A549 (cell line): ENCODE measurements around the gene LUZP4. TPM values are rescaled to one million over a fixed set of nuclear protein-coding genes. Genes with fewer than 3 reads are reported as not detected.
A peak's percentile ranks its signal among the peaks of the same experiment; 100 is the strongest.

Experiments used
- ATAC-seq, 2 experiments: fragments of 200-7000 bp in 1 of 2; fragments of >200 bp in 1 of 2; cut with Nextera tagmentation in 1 of 2; cut with Tn5 transposase in 1 of 2; 3 replicates each; pipeline versions ENCODE4 v1.8.0 to v1.9.1; 2018 to 2020; ENCODE audit warnings: mild to moderate bottlenecking in 1 of 2, moderate library complexity in 1 of 2
- CTCF ChIA-PET: fragments of 300-600 bp; sonication (Branson Sonifier 250); formaldehyde crosslinking; extraction: SDS; loops from one replicate; lab custom pipeline; 2021; ENCODE audit warnings: antibody characterized with exemption, inconsistent platforms; lab: Yijun Ruan, JAX
- POLR2A ChIA-PET: fragments of 350-600 bp; formaldehyde crosslinking; extraction: SDS; loops from one replicate; lab custom pipeline; 2021; ENCODE audit warnings: antibody characterized with exemption, inconsistent platforms; lab: Yijun Ruan, JAX
- DNase-seq, 2 experiments: peaks; one replicate each; pipeline versions ENCODE4 v3.0.0 to v3.0.0-alpha.2; 2011 to 2016; ENCODE audit warnings: low read depth in 1 of 2, low spot score in 1 of 2
- FAIRE-seq: peaks from 2 replicates; lab custom pipeline; 2011; peaks lifted over from hg19 to GRCh38; lab: Jason Lieb, UNC
- H3K27ac ChIP-seq, 2 experiments: fragments of >200 bp; sonication (Bioruptor Twin); formaldehyde crosslinking; 3 replicates each; pipeline ENCODE4 v1.5.1; 2016 to 2017
- H3K4me1 ChIP-seq: fragments of >200 bp; sonication (Bioruptor Twin); formaldehyde crosslinking; 3 replicates; pipeline ENCODE4 v1.6.1; 2016
- H3K4me2 ChIP-seq: fragments of >200 bp; sonication (Bioruptor Twin); formaldehyde crosslinking; 3 replicates; pipeline ENCODE4 v1.6.1; 2016
- H3K4me3 ChIP-seq: fragments of >200 bp; sonication (Bioruptor Twin); formaldehyde crosslinking; 3 replicates; pipeline ENCODE4 v1.5.1; 2016
- H3K9me3 ChIP-seq: fragments of >200 bp; sonication (Bioruptor Twin); formaldehyde crosslinking; 3 replicates; pipeline ENCODE4 v1.6.1; 2016
- ATOH8 ChIP-seq: fragments of 250-450 bp; sonication (Bioruptor Pico); IDR thresholded peaks from 2 replicates; pipeline ENCODE4 v1.5.0; 2020; ENCODE audit warnings: low read depth, mild to moderate bottlenecking, moderate library complexity
- BCL3 ChIP-seq: fragments of >200 bp; sonication (Bioruptor Twin); formaldehyde crosslinking; IDR thresholded peaks from 3 replicates; pipeline ENCODE4 v1.6.1; 2016
- CBX2 ChIP-seq: fragments of 200-600 bp; sonication (generic); IDR thresholded peaks from 2 replicates; pipeline ENCODE4 v1.6.1; 2016; ENCODE audit warnings: low read depth, mild to moderate bottlenecking, borderline replicate concordance
- CBX8 ChIP-seq: fragments of 200-600 bp; sonication (generic); IDR thresholded peaks from 2 replicates; pipeline ENCODE4 v1.6.1; 2016
- EHMT2 ChIP-seq: fragments of 200-600 bp; sonication (generic); IDR thresholded peaks from 2 replicates; pipeline ENCODE4 v1.6.1; 2016; ENCODE audit warnings: antibody characterized with exemption, low read depth, mild to moderate bottlenecking, moderate library complexity
- FOSB ChIP-seq: fragments of 250-450 bp; sonication (Bioruptor Pico); IDR thresholded peaks from 2 replicates; pipeline ENCODE4 v1.5.0; 2020; ENCODE audit warnings: mild to moderate bottlenecking, moderate library complexity
- FOSL2 ChIP-seq, 2 experiments: fragments of 450-650 bp in 1 of 2; fragments of >200 bp in 1 of 2; sonication (Bioruptor Twin) in 1 of 2; formaldehyde crosslinking; IDR thresholded peaks; 2 replicates each; pipeline versions ENCODE4 v1.5.0 to v1.6.1; 2016 to 2020; ENCODE audit warnings: mild to moderate bottlenecking in 1 of 2, moderate library complexity in 1 of 2
- GATA3 ChIP-seq: IDR thresholded peaks from 2 replicates; pipeline ENCODE4 v1.6.1; 2012; ENCODE audit warnings: borderline replicate concordance
- HEYL ChIP-seq: fragments of 250-450 bp; sonication (Bioruptor Pico); IDR thresholded peaks from 2 replicates; pipeline ENCODE4 v1.8.0; 2021; ENCODE audit warnings: mild to moderate bottlenecking, moderate library complexity
- HOXB13 ChIP-seq: fragments of 250-450 bp; sonication (Bioruptor Pico); IDR thresholded peaks from 2 replicates; pipeline ENCODE4 v1.5.0; 2020; ENCODE audit warnings: low read depth, mild to moderate bottlenecking, moderate library complexity
- JUNB ChIP-seq: fragments of >200 bp; sonication (Bioruptor Twin); formaldehyde crosslinking; IDR thresholded peaks from 2 replicates; pipeline ENCODE4 v1.6.1; 2016
- MAZ ChIP-seq: fragments of 150-350 bp; IDR thresholded peaks from 2 replicates; pipeline ENCODE4 v1.6.1; 2014; ENCODE audit warnings: antibody characterized with exemption, low read depth, low read length, borderline replicate concordance
- MYC ChIP-seq: IDR thresholded peaks from 2 replicates; pipeline ENCODE4 v1.6.1; 2012; ENCODE audit warnings: mild to moderate bottlenecking, inconsistent platforms, low read length, improper control_type of control experiment, borderline replicate concordance
- NFE2L2 ChIP-seq: fragments of 150-350 bp; conservative IDR thresholded peaks from 2 replicates; pipeline ENCODE4 v1.6.1; 2014; ENCODE audit warnings: low read length
- POLR2A ChIP-seq: IDR thresholded peaks from 2 replicates; pipeline ENCODE4 v1.6.1; 2012; ENCODE audit warnings: mild to moderate bottlenecking, low read length
- POLR2AphosphoS2 ChIP-seq: conservative IDR thresholded peaks from 2 replicates; pipeline ENCODE4 v1.6.1; 2012; ENCODE audit warnings: low read length, improper control_type of control experiment, inconsistent platforms
- RAD21 ChIP-seq, 2 experiments: fragments of >200 bp in 1 of 2; sonication (Bioruptor Twin) in 1 of 2; formaldehyde crosslinking in 1 of 2; IDR thresholded peaks in 1 of 2; conservative IDR thresholded peaks in 1 of 2; 2 replicates in 1 of 2; 3 replicates in 1 of 2; pipeline ENCODE4 v1.6.1; 2012 to 2018; ENCODE audit warnings: inconsistent platforms in 1 of 2
- SMC3 ChIP-seq: fragments of >200 bp; sonication (Bioruptor Twin); formaldehyde crosslinking; IDR thresholded peaks from 3 replicates; pipeline ENCODE4 v1.6.1; 2018; ENCODE audit warnings: inconsistent platforms
- SREBF2 ChIP-seq: fragments of 450-650 bp; IDR thresholded peaks from 2 replicates; pipeline ENCODE4 v1.6.1; 2014; ENCODE audit warnings: mild to moderate bottlenecking, moderate library complexity
- TFCP2L1 ChIP-seq: fragments of 250-450 bp; sonication (Bioruptor Pico); IDR thresholded peaks from 2 replicates; pipeline ENCODE4 v1.5.0; 2021; ENCODE audit warnings: mild to moderate bottlenecking
- ZFP36 ChIP-seq: fragments of 450-650 bp; IDR thresholded peaks from 2 replicates; pipeline ENCODE4 v1.6.1; 2014; ENCODE audit warnings: borderline replicate concordance; ENCODE audit not compliant: partially characterized antibody
- WGBS: methylation state at CpG from one replicate; pipeline ENCODE4 v1.1.6; 2017; ENCODE audit errors: missing lambda C conversion rate; 5-methylcytosine and 5-hydroxymethylcytosine counted together
- polyA plus RNA-seq, 4 experiments: library from polyadenylated mRNA; depleted of rRNA in 3 of 4; stranded (reverse); fragments of >200 nt; fragmentation: RNase III in 1 of 4; extraction: RNeasy Plus Mini Kit Qiagen cat#74134 plus additional on column Dnase treatment in 1 of 4; gene quantifications; 2 replicates in 3 of 4; 3 replicates in 1 of 4; pipeline ENCODE4 v1.2.3, GENCODE V29; 2011 to 2017
- TF ChIP-seq, protein P1 (sequence below): IDR thresholded peaks from 2 replicates; pipeline ENCODE4 v1.6.1; 2012
- TF ChIP-seq, protein P2 (sequence below): fragments of 450-650 bp; IDR thresholded peaks from 2 replicates; pipeline ENCODE4 v1.6.1; 2014; ENCODE audit warnings: antibody characterized with exemption
- TF ChIP-seq, protein P3 (sequence below): IDR thresholded peaks from 2 replicates; pipeline ENCODE4 v1.6.1; 2012; ENCODE audit warnings: low read depth, borderline replicate concordance

Gene LUZP4
- polyA plus RNA-seq, 2 of the 4 experiments (the other 2 are of a cell fraction) = not detected

DNA sequence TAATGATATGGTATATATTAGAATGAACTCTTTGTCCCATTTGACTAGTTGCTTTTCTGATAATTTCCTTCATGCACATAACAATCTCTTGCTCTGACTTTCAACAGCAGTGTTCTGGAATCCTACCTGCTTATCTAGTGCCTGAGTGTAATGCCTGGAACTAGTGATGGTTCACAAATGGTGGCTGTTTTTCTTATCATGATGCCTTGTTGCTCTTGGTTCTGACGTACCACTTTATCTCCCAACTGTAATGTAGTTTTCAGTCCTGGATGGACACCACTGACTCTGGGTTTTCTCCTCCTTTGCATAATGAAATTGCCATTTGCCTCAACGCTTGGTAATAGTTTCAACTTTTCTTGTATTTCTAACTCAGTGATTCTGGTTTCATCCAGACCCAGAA is 25.5 kb upstream of the LUZP4 start:
- no peaks in the 10 kb centered on the region for H3K9me3 ChIP-seq
- DNase-seq = no peak
- no peak overlapping the region for H3K4me3 ChIP-seq
- H3K27ac ChIP-seq = no peak overlapping the region
- no peaks in the 10 kb centered on the region for H3K4me1 ChIP-seq
- TF ChIP-seq SMC3 (no peak), RAD21 (conservative IDR thresholded peaks at IDR 0.05 in 1 of 2, IDR thresholded peaks at IDR 0.05 in 1 of 2) (no peak), MYC (no peak), CBX2 (no peak)
- peak; percentile 18 for FAIRE-seq
- 62% methylated on average over 2 of the region's 2 CpGs for WGBS
- ATAC-seq = no peak
- H3K4me2 ChIP-seq = no peak overlapping the region
- CTCF ChIA-PET = interaction anchor here (0.6 kb wide), 1 partner anchor 339 kb away, joined by 3 read pairs; no protein-coding TSS in a partner anchor
- POLR2A ChIA-PET = no interaction called here

GRCh38 chrX:115266300-115266699 is 23.2 kb upstream of the LUZP4 start:
- DNase-seq = no peak
- no peak for ATAC-seq
- H3K4me3 ChIP-seq = no peak overlapping the region
- no peaks in the 10 kb centered on the region for H3K4me1 ChIP-seq
- ChIA-PET CTCF (no interaction called here), POLR2A (no interaction called here)
- H3K27ac ChIP-seq = no peak overlapping the region
- TF ChIP-seq, protein P1, sequence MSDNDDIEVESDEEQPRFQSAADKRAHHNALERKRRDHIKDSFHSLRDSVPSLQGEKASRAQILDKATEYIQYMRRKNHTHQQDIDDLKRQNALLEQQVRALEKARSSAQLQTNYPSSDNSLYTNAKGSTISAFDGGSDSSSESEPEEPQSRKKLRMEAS = no peak
- TF ChIP-seq, protein P2, sequence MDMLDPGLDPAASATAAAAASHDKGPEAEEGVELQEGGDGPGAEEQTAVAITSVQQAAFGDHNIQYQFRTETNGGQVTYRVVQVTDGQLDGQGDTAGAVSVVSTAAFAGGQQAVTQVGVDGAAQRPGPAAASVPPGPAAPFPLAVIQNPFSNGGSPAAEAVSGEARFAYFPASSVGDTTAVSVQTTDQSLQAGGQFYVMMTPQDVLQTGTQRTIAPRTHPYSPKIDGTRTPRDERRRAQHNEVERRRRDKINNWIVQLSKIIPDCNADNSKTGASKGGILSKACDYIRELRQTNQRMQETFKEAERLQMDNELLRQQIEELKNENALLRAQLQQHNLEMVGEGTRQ = no peak
- TF ChIP-seq BCL3 (no peak), EHMT2 (no peak), TFCP2L1 (CRISPR knock-in tag) (no peak), GATA3 (no peak), MAZ (no peak), HOXB13 (CRISPR knock-in tag) (no peak), ZFP36 (no peak), JUNB (no peak), FOSB (CRISPR knock-in tag) (no peak), NFE2L2 (no peak), ATOH8 (CRISPR knock-in tag) (no peak), POLR2AphosphoS2 (no peak), HEYL (CRISPR knock-in tag) (no peak), SREBF2 (no peak), CBX8 (no peak), POLR2A (no peak), FOSL2 (IDR thresholded peaks at IDR 0.05) (no peak), FOSL2 (CRISPR knock-in tag; IDR thresholded peaks at IDR 0.05) (no peak)
- TF ChIP-seq, protein P3, sequence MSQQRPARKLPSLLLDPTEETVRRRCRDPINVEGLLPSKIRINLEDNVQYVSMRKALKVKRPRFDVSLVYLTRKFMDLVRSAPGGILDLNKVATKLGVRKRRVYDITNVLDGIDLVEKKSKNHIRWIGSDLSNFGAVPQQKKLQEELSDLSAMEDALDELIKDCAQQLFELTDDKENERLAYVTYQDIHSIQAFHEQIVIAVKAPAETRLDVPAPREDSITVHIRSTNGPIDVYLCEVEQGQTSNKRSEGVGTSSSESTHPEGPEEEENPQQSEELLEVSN = no peak
- H3K9me3 ChIP-seq = no peaks in the 10 kb centered on the region
- 34% methylated on average over 2 of the region's 2 CpGs for WGBS
- FAIRE-seq = peak; percentile 56
- no peak overlapping the region for H3K4me2 ChIP-seq
